Measurements from ENCODE around the gene MEGF11.

DNA sequence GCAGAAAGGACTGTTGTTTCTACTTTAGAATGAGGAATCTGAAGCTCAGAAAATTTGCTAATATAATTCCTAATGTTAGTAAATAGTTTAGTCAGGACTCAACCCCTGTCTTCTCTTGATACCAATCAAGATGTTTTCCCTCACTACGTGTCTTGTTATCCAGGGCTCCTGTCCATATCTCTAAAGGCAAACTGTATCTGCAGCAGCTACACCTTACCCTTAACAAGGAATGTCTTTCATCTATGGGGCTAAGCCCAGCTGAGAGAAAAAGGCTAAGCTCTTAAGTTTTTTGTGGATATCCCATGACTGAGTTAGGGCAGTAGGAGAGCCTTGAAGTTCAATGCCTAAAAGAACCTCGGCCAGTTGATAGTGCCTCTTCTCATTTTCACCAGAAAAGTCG, 351.7 kb downstream of the MEGF11 start:
- TF ChIP-seq, protein P1, sequence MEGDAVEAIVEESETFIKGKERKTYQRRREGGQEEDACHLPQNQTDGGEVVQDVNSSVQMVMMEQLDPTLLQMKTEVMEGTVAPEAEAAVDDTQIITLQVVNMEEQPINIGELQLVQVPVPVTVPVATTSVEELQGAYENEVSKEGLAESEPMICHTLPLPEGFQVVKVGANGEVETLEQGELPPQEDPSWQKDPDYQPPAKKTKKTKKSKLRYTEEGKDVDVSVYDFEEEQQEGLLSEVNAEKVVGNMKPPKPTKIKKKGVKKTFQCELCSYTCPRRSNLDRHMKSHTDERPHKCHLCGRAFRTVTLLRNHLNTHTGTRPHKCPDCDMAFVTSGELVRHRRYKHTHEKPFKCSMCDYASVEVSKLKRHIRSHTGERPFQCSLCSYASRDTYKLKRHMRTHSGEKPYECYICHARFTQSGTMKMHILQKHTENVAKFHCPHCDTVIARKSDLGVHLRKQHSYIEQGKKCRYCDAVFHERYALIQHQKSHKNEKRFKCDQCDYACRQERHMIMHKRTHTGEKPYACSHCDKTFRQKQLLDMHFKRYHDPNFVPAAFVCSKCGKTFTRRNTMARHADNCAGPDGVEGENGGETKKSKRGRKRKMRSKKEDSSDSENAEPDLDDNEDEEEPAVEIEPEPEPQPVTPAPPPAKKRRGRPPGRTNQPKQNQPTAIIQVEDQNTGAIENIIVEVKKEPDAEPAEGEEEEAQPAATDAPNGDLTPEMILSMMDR (IDR thresholded peaks at IDR 0.05): no peak
- TF ChIP-seq POLR2A (IDR thresholded peaks at IDR 0.05): no peak

All from uterus (tissue), 2 donors.